Sigmoid colon (tissue), 7 donors: ENCODE results near the gene RNF180. TPM values are rescaled to one million over a fixed set of nuclear protein-coding genes. Genes with fewer than 3 reads are reported as not detected.

Source experiments
- DNase-seq: peaks from one replicate; pipeline ENCODE4 v3.0.0-alpha.2; 2019
- H3K27ac ChIP-seq, 4 donors: fragments of 200-600 bp; sonication (generic); one replicate each; pipeline ENCODE4 v1.5.1; 2016 to 2019; ENCODE audit warnings: mild to moderate bottlenecking in 1 of 4
- H3K27me3 ChIP-seq, 3 donors: fragments of 200-600 bp; sonication (generic); one replicate each; pipeline ENCODE4 v1.5.1; 2019; ENCODE audit warnings: mild to moderate bottlenecking in 1 of 3
- H3K36me3 ChIP-seq, 4 donors: fragments of 200-600 bp; sonication (generic); one replicate each; pipeline ENCODE4 v1.5.1; 2016 to 2019
- H3K4me1 ChIP-seq, 4 donors: fragments of 200-600 bp; sonication (generic); one replicate each; pipeline ENCODE4 v1.5.1; 2017 to 2019
- H3K4me3 ChIP-seq, 4 donors: fragments of 200-600 bp; sonication (generic); one replicate each; pipeline ENCODE4 v1.5.1; 2017 to 2019; ENCODE audit warnings: mild to moderate bottlenecking in 2 of 4, moderate library complexity in 1 of 4
- H3K9me3 ChIP-seq, 4 donors: fragments of 200-600 bp in 3 of 4; sonication (generic) in 3 of 4; one replicate each; pipeline versions ENCODE4 v1.5.1 to v1.6.1; 2013 to 2019
- CTCF ChIP-seq, 4 experiments: fragments of 450-650 bp in 3 of 4; fragments of 200-600 bp in 1 of 4; IDR thresholded peaks; one replicate each; pipeline ENCODE4 v1.5.1; 2016 to 2019; ENCODE audit warnings: antibody characterized with exemption in 4 of 4, mild to moderate bottlenecking in 3 of 4, moderate library complexity in 2 of 4
- EP300 ChIP-seq, 4 donors: sonication (generic); formaldehyde crosslinking; IDR thresholded peaks; one replicate each; pipeline ENCODE4 v1.6.1; 2017; ENCODE audit warnings: antibody characterized with exemption in 4 of 4
- POLR2A ChIP-seq, 2 donors: fragments of 450-650 bp; IDR thresholded peaks; one replicate each; pipeline ENCODE4 v1.6.1; 2016; ENCODE audit warnings: antibody characterized with exemption in 2 of 2, mild to moderate bottlenecking in 2 of 2, moderate library complexity in 2 of 2
- POLR2AphosphoS5 ChIP-seq, 4 donors: sonication (generic); formaldehyde crosslinking; IDR thresholded peaks; one replicate each; pipeline ENCODE4 v1.6.1; 2017; ENCODE audit warnings: antibody characterized with exemption in 4 of 4
- WGBS, 2 donors: extraction: QIAGEN DNeasy Blood & Tissue Kit; methylation state at CpG; one replicate each; pipeline ENCODE4 v1.1.7; 2013; 5-methylcytosine and 5-hydroxymethylcytosine counted together
- intact Hi-C: fragments of 100-400 bp; cut with DNase I; formaldehyde crosslinking; loops from one replicate; pipeline ENCODE4 v1.15.1; 2023
- polyA plus RNA-seq, 3 donors: library from polyadenylated mRNA; stranded (reverse); fragments of 200-250 nt; gene quantifications; one replicate each; pipeline ENCODE4 v1.2.3, GENCODE V29; 2013
- total RNA-seq, 4 donors: library from RNA; depleted of rRNA; stranded (reverse); fragments of >200 nt; gene quantifications; one replicate each; pipeline ENCODE4 v1.1.0, GENCODE V29; 2016
- donor health status: healthy with polysubstance abuse.
- donor health status: Bipolar disorder and iron deficiency.
- donor health status: healthy.

RNF180 gene
- total and polyA plus RNA-seq, 7 donors: 0.23 to 27.1 (median 16.6) TPM

DNA sequence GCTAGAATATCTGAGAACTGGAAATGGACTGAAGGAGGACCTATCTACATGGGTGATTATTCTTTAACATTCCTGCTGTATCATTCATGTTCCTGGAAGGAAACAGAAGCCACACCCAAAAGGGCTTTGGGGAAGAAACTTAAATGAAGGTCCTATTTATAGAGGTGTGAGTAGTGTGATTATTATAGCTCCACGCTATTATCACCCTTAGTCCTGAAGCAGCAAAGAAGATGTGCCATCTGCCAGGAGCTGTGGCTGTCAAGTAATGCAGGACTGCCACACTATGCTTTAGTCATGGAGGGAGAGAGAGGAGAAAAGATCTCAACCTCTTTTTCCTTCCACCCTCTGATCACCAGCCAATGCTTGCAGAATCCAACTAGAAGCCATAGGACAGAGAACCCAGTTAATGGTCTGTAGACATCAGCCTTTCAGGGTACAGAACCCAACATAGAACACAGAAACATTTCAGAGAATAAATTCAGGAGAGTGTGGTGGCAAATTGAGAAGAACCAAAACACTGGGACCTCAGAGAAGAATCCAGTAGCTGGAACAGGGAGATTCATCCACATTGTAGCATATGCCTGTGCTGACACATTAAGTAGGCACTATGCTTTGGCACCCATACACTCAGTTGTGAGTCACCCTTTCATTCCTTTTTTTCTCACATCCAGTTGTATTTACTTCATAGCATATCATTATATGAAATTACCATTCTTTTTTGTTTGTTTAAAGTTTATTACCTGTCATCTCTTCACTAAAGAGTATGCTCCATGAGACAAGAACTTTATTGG lies 21.0 kb upstream of the RNF180 start:
- no peaks in the 10 kb centered on the region for H3K27me3 ChIP-seq
- TF ChIP-seq POLR2A (IDR thresholded peaks at IDR 0.05) (no peak), POLR2AphosphoS5 (IDR thresholded peaks at IDR 0.05) (peak in 1 of 4 donors; percentile 4)
- no peaks in the 10 kb centered on the region for H3K9me3 ChIP-seq
- intact Hi-C loops: loop anchor here (5.0 kb wide), 1 partner anchor 63 kb away; no protein-coding TSS in a partner anchor
- H3K27ac ChIP-seq: peak overlapping the region; percentile 27 to 50 (median 39)
- WGBS, 2 donors: 34 to 71% methylated on average over 1 of the region's 1 CpG
- no peak overlapping the region for H3K4me3 ChIP-seq
- H3K4me1 ChIP-seq: peaks cover 0 to 29% (median 20%) of the 10 kb centered on the region in 4 donors
- no peaks in the 10 kb centered on the region for H3K36me3 ChIP-seq
- DNase-seq: no peak

DNA sequence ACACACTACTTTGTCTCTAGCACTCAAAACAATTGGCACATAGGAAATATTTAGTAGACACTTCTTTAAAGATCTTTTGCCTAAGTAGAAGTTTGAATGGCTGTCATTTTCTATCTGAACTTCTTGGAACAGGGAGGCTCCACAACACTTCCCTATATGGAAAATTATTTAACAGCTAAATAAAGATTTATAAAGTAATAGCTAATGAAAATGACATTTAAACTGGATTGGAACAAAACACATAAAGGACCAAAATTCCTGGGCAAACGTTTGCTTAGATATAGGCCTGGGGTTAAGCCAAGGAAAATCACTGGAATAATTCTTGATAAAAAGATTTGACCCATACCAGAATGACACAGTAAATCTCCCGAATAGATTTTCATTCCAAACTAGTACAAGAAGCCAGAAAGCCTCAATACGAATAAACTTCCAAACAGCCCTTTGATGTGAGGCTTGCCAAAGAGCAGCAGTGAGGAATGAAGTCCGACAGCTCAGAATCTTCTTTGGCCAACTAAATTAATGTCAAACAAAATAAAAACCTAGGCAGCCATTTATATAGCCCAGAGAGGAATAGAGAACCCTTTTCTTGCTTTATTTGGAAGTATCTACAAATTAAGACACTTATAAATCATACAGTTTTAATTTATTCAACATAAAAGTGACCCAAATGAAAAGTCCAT lies 20.3 kb upstream of the RNF180 start:
- Histone ChIP-seq H3K27me3 (no peaks in the 10 kb centered on the region), H3K4me1 (peaks cover 0 to 29% (median 20%) of the 10 kb centered on the region in 4 donors), H3K9me3 (no peaks in the 10 kb centered on the region), H3K27ac (peak overlapping the region in 3 of 4 donors; percentile 34 to 50 (median 44)), H3K36me3 (no peaks in the 10 kb centered on the region), H3K4me3 (no peak overlapping the region)
- TF ChIP-seq EP300 (IDR thresholded peaks at IDR 0.05) (no peak), POLR2AphosphoS5 (IDR thresholded peaks at IDR 0.05) (no peak), POLR2A (IDR thresholded peaks at IDR 0.05) (no peak), CTCF (IDR thresholded peaks at IDR 0.05) (no peak)
- intact Hi-C loops: loop anchor here (5.0 kb wide), 1 partner anchor 62 kb away; no protein-coding TSS in a partner anchor
- 38 to 58% methylated on average over 4 of the region's 4 CpGs for WGBS, 2 donors
- DNase-seq: no peak

DNA sequence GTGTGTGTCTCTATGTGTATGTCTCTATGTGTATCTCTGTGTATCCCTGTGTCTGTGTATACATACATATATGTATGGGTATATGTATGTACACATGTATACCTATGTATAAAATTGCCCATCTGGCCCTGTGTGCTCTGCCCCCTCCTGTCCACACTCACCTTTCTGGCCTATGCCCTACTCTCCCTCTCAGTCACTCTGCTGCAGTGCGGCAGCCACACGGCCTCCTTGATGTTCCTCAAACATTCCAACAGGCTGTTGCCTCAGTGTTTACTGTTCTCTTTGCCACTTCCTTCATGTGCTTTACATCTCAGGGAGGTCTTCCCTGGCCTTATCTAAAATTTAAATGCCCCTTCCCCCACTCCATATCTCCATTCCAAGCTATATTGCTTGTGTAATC lies 18.3 kb upstream of the RNF180 start:
- no peaks in the 10 kb centered on the region for H3K9me3 ChIP-seq
- intact Hi-C loops: loop anchor here (5.0 kb wide), 1 partner anchor 60 kb away; no protein-coding TSS in a partner anchor
- no peak overlapping the region for H3K27ac ChIP-seq
- DNase-seq: no peak
- H3K27me3 ChIP-seq: no peaks in the 10 kb centered on the region
- H3K4me1 ChIP-seq: peaks cover 0 to 29% (median 20%) of the 10 kb centered on the region in 4 donors
- H3K36me3 ChIP-seq: no peaks in the 10 kb centered on the region
- 18 to 75% methylated on average over 2 of the region's 2 CpGs for WGBS, 2 donors
- TF ChIP-seq CTCF (IDR thresholded peaks at IDR 0.05): no peak
- no peak for TF ChIP-seq EP300 (IDR thresholded peaks at IDR 0.05)
- no peak overlapping the region for H3K4me3 ChIP-seq

DNA sequence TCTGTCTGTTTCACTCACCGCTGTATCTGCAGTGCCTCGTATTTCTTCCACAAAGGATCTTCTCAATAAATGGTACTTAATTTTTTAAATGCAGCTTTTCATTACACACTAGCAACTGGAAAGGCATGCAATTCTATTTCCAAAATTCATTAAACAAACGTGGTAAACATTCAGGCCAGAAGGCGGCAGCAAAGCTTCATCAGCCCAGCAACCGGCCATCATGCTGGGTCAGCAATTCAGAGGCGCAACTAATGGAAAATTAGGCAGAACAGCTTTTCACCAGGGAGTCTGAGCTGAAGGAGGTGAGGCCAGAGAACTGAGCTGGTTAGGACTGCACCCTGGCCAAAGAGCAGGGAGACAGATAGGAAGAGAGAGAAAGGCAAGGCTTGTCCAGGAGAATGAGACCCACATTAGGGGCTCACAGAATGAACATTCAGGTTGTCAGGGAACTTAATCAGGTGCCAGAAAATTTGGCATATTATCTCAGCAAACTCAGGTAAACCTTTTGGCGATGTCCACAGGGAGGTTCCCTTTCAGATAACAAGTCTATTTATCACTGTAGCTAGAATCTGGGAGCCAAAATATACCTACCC lies 17.7 kb upstream of the RNF180 start:
- no peaks in the 10 kb centered on the region for H3K36me3 ChIP-seq
- H3K4me3 ChIP-seq: no peak overlapping the region
- TF ChIP-seq CTCF (IDR thresholded peaks at IDR 0.05) (peak; percentile 51 to 71 (median 66)), POLR2A (IDR thresholded peaks at IDR 0.05) (no peak)
- H3K9me3 ChIP-seq: no peaks in the 10 kb centered on the region
- intact Hi-C loops: loop anchor here (2.0 to 5.0 kb wide), 2 partner anchors 59 to 465 kb away; no protein-coding TSS in a partner anchor
- H3K27ac ChIP-seq: no peak overlapping the region
- H3K27me3 ChIP-seq: no peaks in the 10 kb centered on the region
- DNase-seq: peak; percentile 73
- 12 to 20% methylated on average over 7 of the region's 7 CpGs for WGBS, 2 donors
- peaks cover 0 to 29% (median 20%) of the 10 kb centered on the region in 4 donors for H3K4me1 ChIP-seq

- no peak for TF ChIP-seq POLR2AphosphoS5 (IDR thresholded peaks at IDR 0.05)
- no peak for TF ChIP-seq EP300 (IDR thresholded peaks at IDR 0.05)
- TF ChIP-seq CTCF (IDR thresholded peaks at IDR 0.05): no peak
- TF ChIP-seq POLR2A (IDR thresholded peaks at IDR 0.05): no peak
- Histone ChIP-seq H3K4me1 (peaks cover 0 to 21% (median 17%) of the 10 kb centered on the region in 4 donors), H3K4me3 (no peak overlapping the region), H3K9me3 (peaks cover 0 to 6% (median 0%) of the 10 kb centered on the region in 4 donors), H3K27me3 (no peaks in the 10 kb centered on the region), H3K27ac (no peak overlapping the region), H3K36me3 (no peaks in the 10 kb centered on the region)
- intact Hi-C loops: loop anchor here (2.0 to 5.0 kb wide), 2 partner anchors 58 to 464 kb away; no protein-coding TSS in a partner anchor
- DNase-seq: no peak
Observed at GRCh38 chr5:64149268-64149667, 16.4 kb upstream of the RNF180 start.
